ENCODE results near the gene RASGRF1.
"Not testable (repeated sequence)": the region's sequence is repeated elsewhere in the genome, so short reads cannot be mapped to it uniquely, and the experiment has no call there.

The RASGRF1 gene

GRCh38 chr15:79002581-79002980 lies 88.0 kb downstream of the RASGRF1 start:
- DNase-seq, result no peak

GRCh38 chr15:78999636-79000035 lies 90.9 kb downstream of the RASGRF1 start:
- no peak for DNase-seq

GRCh38 chr15:78998526-78998925 lies 92.1 kb downstream of the RASGRF1 start:
- no peak for DNase-seq

- no peak for DNase-seq
Measured at GRCh38 chr15:78997981-78998499, 92.5 kb downstream of the RASGRF1 start.

- no peak for DNase-seq
Measured at GRCh38 chr15:78996894-78997275, 93.7 kb downstream of the RASGRF1 start.

GRCh38 chr15:78995921-78996893 lies 94.4 kb downstream of the RASGRF1 start:
- no peak for DNase-seq

- not testable (repeated sequence) for DNase-seq
Measured at GRCh38 chr15:78995161-78995560, 95.4 kb downstream of the RASGRF1 start.

- DNase-seq, result no peak
Measured at GRCh38 chr15:78993931-78994530, 96.5 kb downstream of the RASGRF1 start.

GRCh38 chr15:78993257-78993930 lies 97.2 kb downstream of the RASGRF1 start:
- DNase-seq, result no peak

GRCh38 chr15:78992416-78993256 lies 97.9 kb downstream of the RASGRF1 start:
- no peak for DNase-seq

- no peak for DNase-seq
Measured at GRCh38 chr15:78991879-78992278, 98.7 kb downstream of the RASGRF1 start.

GRCh38 chr15:78991476-78991875 lies 99.1 kb downstream of the RASGRF1 start:
- no peak for DNase-seq

- no peak for DNase-seq
Measured at GRCh38 chr15:78990278-78990677, 100.3 kb downstream of the RASGRF1 start.

GRCh38 chr15:78989701-78990240 lies 100.8 kb downstream of the RASGRF1 start:
- no peak for DNase-seq

GRCh38 chr15:78988361-78988911 lies 102.1 kb downstream of the RASGRF1 start:
- peak; percentile 42 for DNase-seq

- no peak for DNase-seq
Measured at GRCh38 chr15:78987556-78988360, 102.8 kb downstream of the RASGRF1 start.

GRCh38 chr15:78985859-78986475 lies 104.6 kb downstream of the RASGRF1 start:
- no peak for DNase-seq

GRCh38 chr15:78984041-78984440 lies 106.5 kb downstream of the RASGRF1 start:
- no peak for DNase-seq

- DNase-seq, result no peak
Measured at GRCh38 chr15:78983146-78983918, 107.2 kb downstream of the RASGRF1 start.

- DNase-seq, result no peak
Measured at GRCh38 chr15:78982736-78983135, 107.8 kb downstream of the RASGRF1 start.
